Measurements from ENCODE around the gene PDAP1. TPM values are rescaled to one million over a fixed set of nuclear protein-coding genes. Genes with fewer than 3 reads are reported as not detected.
"Not testable (repeated sequence)": the region's sequence is repeated elsewhere in the genome, so short reads cannot be mapped to it uniquely, and the experiment has no call there.

PDAP1 gene
- total RNA-seq, 6 experiments from 2014 or later: 36.3 to 52.9 (median 39.6) TPM

DNA sequence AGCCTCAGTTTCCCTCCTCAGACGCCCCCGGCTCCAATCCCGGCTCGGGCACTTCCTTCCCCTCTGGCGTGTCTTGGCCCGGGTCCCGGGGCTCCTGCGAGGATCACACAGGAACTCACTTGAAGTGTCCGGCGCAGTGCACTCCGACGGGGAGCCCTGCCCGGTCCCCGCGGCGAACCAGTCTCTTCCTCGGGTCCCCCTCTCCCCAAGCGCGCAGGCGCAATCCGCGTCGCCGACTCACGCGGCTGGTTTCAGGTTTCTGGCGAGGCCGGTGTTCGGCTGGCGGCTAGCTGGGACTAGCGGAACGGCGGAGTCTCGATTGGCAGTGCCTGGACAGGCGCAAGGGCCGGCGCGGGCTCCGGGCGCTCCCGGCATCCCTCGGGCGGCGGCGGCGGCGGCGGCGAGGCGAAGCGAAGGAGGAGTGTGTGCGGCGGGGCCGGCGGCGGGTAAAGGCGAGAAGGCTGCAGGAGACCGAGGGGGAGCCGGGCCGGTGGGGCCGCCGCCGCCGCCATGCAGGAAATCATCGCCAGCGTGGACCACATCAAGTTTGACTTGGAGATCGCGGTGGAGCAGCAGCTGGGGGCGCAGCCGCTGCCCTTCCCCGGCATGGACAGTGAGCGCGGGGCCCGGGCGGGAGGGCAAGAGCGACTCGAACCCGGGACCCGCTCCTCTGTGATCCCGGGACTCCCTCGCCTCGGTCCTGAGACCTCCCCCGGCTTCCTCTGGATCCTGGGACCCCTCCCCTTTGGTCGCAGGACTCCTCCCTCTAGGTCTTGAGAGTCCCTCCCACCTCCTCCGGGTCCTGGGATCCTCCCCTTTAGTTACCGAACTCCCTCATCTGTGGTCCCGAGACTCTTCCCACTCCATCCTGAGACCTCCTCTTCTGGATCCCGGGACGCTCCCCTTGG, 30.4 kb upstream of the PDAP1 start, which contains the start of the genes CPSF4 and PTCD1:
CPSF4 (plus strand) TSS at position 371 of the 908 bp plus-strand sequence; CDS start at position 511, 140 bp downstream.
PTCD1 (minus strand) TSS at position 226 of the 908 bp plus-strand sequence. CDS start 3,556 bp downstream, outside the sequence.
- H3K9me3 ChIP-seq: no peaks in the 10 kb centered on the region
- TF ChIP-seq, protein P1, sequence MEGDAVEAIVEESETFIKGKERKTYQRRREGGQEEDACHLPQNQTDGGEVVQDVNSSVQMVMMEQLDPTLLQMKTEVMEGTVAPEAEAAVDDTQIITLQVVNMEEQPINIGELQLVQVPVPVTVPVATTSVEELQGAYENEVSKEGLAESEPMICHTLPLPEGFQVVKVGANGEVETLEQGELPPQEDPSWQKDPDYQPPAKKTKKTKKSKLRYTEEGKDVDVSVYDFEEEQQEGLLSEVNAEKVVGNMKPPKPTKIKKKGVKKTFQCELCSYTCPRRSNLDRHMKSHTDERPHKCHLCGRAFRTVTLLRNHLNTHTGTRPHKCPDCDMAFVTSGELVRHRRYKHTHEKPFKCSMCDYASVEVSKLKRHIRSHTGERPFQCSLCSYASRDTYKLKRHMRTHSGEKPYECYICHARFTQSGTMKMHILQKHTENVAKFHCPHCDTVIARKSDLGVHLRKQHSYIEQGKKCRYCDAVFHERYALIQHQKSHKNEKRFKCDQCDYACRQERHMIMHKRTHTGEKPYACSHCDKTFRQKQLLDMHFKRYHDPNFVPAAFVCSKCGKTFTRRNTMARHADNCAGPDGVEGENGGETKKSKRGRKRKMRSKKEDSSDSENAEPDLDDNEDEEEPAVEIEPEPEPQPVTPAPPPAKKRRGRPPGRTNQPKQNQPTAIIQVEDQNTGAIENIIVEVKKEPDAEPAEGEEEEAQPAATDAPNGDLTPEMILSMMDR (IDR thresholded peaks at IDR 0.05): no peak
- TF ChIP-seq POLR2A (IDR thresholded peaks at IDR 0.05): peak; percentile 62
- intact Hi-C loops (cut with DNase I): no loop called here
- H3K4me3 ChIP-seq: peak within 1 kb of the TSS; percentile 65 to 99 (median 99)
- DNase-seq (peak; percentile 96 to 97 (median 97)), ATAC-seq (peak; percentile 96 to 98 (median 96))
- H3K4me1 ChIP-seq: peaks cover 0 to 11% (median 5%) of the 10 kb centered on the region in 4 donors
- H3K27ac ChIP-seq: peak within 1 kb of the TSS; percentile 21 to 69 (median 65)
- H3K27me3 ChIP-seq: no peaks in the 10 kb centered on the region
- 2% methylated on average over 6 of the region's 89 CpGs for WGBS (ENCODE audit: insufficient coverage, low coverage, low lambda C conversion rate, missing lambda C conversion rate)
- H3K36me3 ChIP-seq: peaks cover 0 to 10% (median 2%) of the 10 kb centered on the region in 4 donors

DNA sequence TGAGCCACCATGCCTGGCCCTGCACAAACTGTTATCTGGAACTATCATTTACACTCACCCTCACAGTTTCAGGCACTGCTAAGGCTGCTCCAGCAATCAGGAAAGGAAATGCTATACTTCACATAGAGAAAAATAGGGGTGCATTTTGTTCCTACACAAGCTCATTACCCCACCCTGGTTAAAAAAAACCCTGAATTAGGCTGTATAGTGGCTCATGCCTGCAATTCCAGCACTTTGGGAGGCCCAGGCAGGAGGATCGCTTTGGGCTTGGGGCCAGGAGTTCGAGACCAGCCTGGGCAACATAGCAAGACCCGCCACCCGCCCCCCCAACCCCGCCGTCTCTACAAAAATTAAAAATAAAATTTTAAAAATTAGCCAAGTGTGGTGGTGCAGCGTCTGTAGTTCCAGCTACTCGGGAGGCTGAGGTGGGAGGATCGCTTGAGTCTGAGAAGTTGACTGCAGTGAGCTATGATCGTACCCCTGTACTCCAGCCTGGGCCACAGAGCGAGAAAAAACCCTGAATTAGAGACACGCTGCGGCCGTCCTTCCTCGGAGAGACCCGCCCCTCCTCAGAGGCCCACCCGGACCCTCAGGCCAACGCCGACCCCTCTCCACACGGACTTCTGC, 29.7 kb upstream of the PDAP1 start:
- peak overlapping the region; percentile 65 to 99 (median 99) for H3K4me3 ChIP-seq
- DNase-seq (no peak), ATAC-seq (peak; percentile 21 to 43 (median 34))
- H3K36me3 ChIP-seq: peaks cover 0 to 11% (median 2%) of the 10 kb centered on the region in 4 donors
- TF ChIP-seq POLR2A (IDR thresholded peaks at IDR 0.05): no peak
- H3K27ac ChIP-seq: peak overlapping the region; percentile 19 to 69 (median 65)
- H3K9me3 ChIP-seq: no peaks in the 10 kb centered on the region
- H3K4me1 ChIP-seq: peaks cover 0 to 11% (median 5%) of the 10 kb centered on the region in 4 donors
- intact Hi-C loops (cut with DNase I): no loop called here
- 20% methylated on average over 9 of the region's 20 CpGs for WGBS (ENCODE audit: insufficient coverage, low coverage, low lambda C conversion rate, missing lambda C conversion rate)
- no peaks in the 10 kb centered on the region for H3K27me3 ChIP-seq

DNA sequence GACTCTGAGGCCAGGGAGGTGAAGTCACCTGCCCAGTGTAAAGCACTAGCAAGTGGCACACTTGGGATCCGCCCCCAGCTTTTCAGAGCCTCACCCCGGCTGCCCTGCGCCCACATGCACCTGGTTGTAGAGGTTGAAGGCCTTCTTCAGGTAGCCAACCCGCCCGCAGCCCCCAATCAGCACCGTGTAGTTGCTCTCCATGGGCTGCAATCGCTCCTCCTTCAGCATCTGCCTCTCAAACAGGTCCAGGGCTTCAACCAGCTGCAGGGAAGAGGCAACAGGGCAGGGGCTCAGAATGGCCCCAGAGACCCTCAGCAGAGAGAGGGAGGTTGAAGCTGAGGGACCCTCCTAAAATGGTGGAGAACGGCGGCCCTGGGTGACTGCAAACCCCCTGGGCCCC, 24.8 kb upstream of the PDAP1 start:
- Histone ChIP-seq H3K27me3 (no peaks in the 10 kb centered on the region), H3K4me1 (peaks cover 0 to 3% (median 0%) of the 10 kb centered on the region in 4 donors), H3K36me3 (peaks cover 0 to 27% (median 5%) of the 10 kb centered on the region in 4 donors), H3K4me3 (no peak overlapping the region), H3K9me3 (no peaks in the 10 kb centered on the region), H3K27ac (no peak overlapping the region)
- TF ChIP-seq, protein P1 (IDR thresholded peaks at IDR 0.05): no peak
- TF ChIP-seq POLR2A (IDR thresholded peaks at IDR 0.05): no peak
- WGBS (ENCODE audit: insufficient coverage, low coverage, low lambda C conversion rate, missing lambda C conversion rate): 100% methylated on average over 2 of the region's 9 CpGs
- ATAC-seq (no peak), DNase-seq (no peak)
- intact Hi-C loops (cut with DNase I): no loop called here

DNA sequence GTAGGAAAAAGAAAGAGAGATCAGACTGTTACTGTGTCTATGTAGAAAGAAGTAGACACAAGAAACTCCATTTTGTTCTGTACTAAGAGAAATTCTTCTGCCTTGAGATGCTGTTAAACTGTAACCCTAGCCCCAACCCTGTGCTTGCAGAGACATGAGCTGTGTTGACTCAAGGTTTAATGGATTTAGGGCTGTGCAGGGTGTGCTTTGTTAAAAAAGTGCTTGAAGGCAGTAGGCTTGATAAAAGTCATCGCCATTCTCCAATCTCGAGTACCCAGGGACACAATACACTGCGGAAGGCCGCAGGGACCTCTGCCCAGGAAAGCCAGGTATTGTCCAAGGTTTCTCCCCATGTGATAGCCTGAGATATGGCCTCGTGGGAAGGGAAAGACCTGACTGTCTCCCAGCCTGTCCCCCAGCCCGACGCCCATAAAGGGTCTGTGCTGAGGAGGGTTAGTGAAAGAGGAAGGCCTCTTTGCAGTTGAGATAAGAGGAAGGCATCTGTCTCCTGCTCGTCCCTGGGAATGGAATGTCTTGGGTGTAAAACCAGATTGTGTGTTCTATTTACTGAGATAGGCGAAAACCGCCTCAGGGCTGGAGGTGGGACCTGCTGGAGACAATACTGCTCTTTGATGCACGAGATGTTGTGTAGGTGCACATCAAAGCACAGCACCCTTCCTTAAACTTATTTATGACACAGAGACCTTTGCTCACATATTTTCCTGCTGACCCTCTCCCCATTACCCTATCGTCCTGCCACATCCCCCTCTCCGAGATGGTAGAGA, 23.6 kb upstream of the PDAP1 start:
- intact Hi-C loops (cut with DNase I); ATAC-seq; H3K4me1 ChIP-seq; H3K4me3 ChIP-seq; H3K27me3 ChIP-seq; H3K9me3 ChIP-seq; H3K27ac ChIP-seq; DNase-seq: not testable (repeated sequence)
- H3K36me3 ChIP-seq: peaks cover 0 to 27% (median 5%) of the 10 kb centered on the region in 4 donors
- WGBS (ENCODE audit: insufficient coverage, low coverage, low lambda C conversion rate, missing lambda C conversion rate): 85% methylated on average over 9 of the region's 13 CpGs

DNA sequence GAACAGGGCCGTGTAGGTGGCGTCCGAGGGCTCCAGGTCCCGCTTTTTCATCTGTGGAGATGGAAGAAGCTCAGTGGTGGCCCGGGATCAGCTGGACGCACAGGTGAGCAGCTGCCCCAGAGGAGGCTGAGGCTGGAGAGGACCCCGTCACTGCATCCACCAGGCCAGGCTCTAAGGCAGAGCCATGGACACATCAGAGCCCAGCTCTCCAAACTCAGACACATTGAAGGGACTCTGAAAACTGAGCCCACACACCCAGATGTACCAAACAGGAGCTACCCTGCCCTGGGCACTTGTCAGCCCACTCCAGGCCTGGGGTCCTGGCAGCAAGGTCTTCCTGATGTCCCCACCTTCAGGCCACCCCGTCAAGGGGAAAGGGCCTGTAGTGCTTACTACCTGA, 21.4 kb upstream of the PDAP1 start:
- Histone ChIP-seq H3K27me3 (no peaks in the 10 kb centered on the region), H3K36me3 (peaks cover 0 to 29% (median 7%) of the 10 kb centered on the region in 4 donors), H3K4me1 (peaks cover 0 to 5% (median 0%) of the 10 kb centered on the region in 4 donors), H3K4me3 (no peak overlapping the region), H3K9me3 (no peaks in the 10 kb centered on the region), H3K27ac (no peak overlapping the region)
- TF ChIP-seq, protein P1 (IDR thresholded peaks at IDR 0.05): no peak
- no peak for TF ChIP-seq POLR2A (IDR thresholded peaks at IDR 0.05)
- intact Hi-C loops (cut with DNase I): no loop called here
- DNase-seq (no peak), ATAC-seq (no peak)
- WGBS (ENCODE audit: insufficient coverage, low coverage, low lambda C conversion rate, missing lambda C conversion rate): no CpG with 5 or more reads among the region's 8 CpGs

Measured in right lobe of liver (tissue), 6 donors.